Activated CD8-positive, alpha-beta memory T cell treated with anti-CD3 and anti-CD28 coated beads, Interleukin-2, amount 50 U/mL, for 4 hours (primary cell): ENCODE measurements around the gene APOA5.

Experiments
- DNase-seq: peaks from one replicate; pipeline ENCODE4 v3.0.0-alpha.2; 2020

The APOA5 gene

GRCh38 chr11:116794851-116795250 lies 3.2 kb upstream of the APOA5 start:
- DNase-seq, result no peak

- no peak for DNase-seq
Measured at GRCh38 chr11:116793772-116794097, 2.1 kb upstream of the APOA5 start.

- no peak for DNase-seq
Measured at GRCh38 chr11:116792869-116793771, 1.4 kb upstream of the APOA5 start.

- DNase-seq, result no peak
Measured at GRCh38 chr11:116792144-116792868, 627 bp upstream of the APOA5 start.

GRCh38 chr11:116791002-116791812 lies 472 bp downstream of the APOA5 start:
- peak; percentile 79 for DNase-seq

- DNase-seq, result no peak
Measured at GRCh38 chr11:116790167-116791001, 1.3 kb downstream of the APOA5 start.

GRCh38 chr11:116788975-116789374 lies 2.7 kb downstream of the APOA5 start:
- DNase-seq, result no peak

- no peak for DNase-seq
Measured at GRCh38 chr11:116788534-116788933, 3.1 kb downstream of the APOA5 start.

- DNase-seq, result peak; percentile 87
Measured at GRCh38 chr11:116787786-116788486, 3.7 kb downstream of the APOA5 start, which contains the start of gene ZPR1. Gene ZPR1, minus strand, starts transcription at chr11:116788023. Its CDS starts 33 bp downstream, at chr11:116787990.

GRCh38 chr11:116787436-116787785 lies 4.3 kb downstream of the APOA5 start:
- DNase-seq, result no peak

GRCh38 chr11:116786966-116787365 lies 4.7 kb downstream of the APOA5 start:
- no peak for DNase-seq

GRCh38 chr11:116786326-116786725 lies 5.4 kb downstream of the APOA5 start:
- no peak for DNase-seq

GRCh38 chr11:116782728-116783127 lies 9.0 kb downstream of the APOA5 start:
- DNase-seq, result no peak

GRCh38 chr11:116778556-116778955 lies 13.1 kb downstream of the APOA5 start:
- no peak for DNase-seq

GRCh38 chr11:116777056-116777455 lies 14.6 kb downstream of the APOA5 start:
- DNase-seq, result no peak

GRCh38 chr11:116776522-116776984 lies 15.1 kb downstream of the APOA5 start:
- DNase-seq, result no peak

- no peak for DNase-seq
Measured at GRCh38 chr11:116775975-116776374, 15.7 kb downstream of the APOA5 start.

- DNase-seq, result no peak
Measured at GRCh38 chr11:116774661-116775060, 17.0 kb downstream of the APOA5 start.

GRCh38 chr11:116773203-116774097 lies 18.2 kb downstream of the APOA5 start:
- DNase-seq, result no peak

- DNase-seq, result peak; percentile 93
Measured at GRCh38 chr11:116772443-116773202, 19.1 kb downstream of the APOA5 start, which contains the start of gene BUD13. Gene BUD13, minus strand, starts transcription at chr11:116772987. Its CDS starts 23 bp downstream, at chr11:116772964.
